ENCODE data around the gene PCSK6.

Gene PCSK6

DNA sequence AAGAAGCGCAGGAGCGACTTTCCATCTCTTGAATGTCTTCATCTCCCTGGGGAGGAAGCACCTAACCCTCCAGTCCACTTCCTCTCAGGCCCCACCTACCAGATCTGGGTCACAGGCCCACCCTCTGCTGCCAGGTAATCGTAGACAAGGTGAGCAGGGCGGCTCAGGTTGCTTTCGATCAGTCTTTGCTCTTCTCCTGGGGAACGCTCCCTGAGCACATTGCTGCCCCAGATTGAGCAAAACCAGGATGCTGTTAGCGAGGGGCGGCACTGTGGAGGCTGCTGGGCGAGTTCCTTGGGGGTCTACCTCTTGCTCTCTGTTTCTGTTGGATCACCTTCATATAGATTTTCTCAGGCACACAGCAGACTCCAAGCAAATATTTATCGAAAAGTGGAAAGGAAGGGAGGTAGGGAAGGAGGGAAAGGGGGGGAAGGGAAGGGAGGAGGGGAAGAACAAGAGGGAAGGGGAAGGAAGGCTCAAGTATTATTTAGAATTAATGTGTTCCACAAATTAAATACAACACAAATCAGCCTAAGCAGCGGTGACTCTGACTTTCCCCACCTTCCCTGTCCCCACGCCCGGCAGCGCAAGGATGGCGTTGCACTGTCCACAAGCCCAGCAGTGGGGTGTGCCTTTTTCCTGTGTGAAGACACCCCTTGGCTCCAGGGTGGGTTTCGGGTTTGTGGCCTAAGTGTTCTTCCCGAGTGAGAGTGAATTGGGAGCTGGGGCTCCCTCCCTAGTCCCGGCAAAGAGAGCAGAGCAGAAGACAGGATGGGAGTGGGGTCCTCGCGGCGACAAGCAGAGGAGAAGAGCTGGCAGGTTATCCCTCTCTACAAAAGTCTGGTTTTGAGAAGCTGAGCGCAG is 6.1 kb upstream of the PCSK6 start:
- ChIA-PET CTCF (interaction anchor here (1.5 to 1.7 kb wide), 2 partner anchors 146 to 206 kb away, joined by 4 to 5 read pairs; no protein-coding TSS in a partner anchor), POLR2A (no interaction called here)
- TF ChIP-seq, protein P1, sequence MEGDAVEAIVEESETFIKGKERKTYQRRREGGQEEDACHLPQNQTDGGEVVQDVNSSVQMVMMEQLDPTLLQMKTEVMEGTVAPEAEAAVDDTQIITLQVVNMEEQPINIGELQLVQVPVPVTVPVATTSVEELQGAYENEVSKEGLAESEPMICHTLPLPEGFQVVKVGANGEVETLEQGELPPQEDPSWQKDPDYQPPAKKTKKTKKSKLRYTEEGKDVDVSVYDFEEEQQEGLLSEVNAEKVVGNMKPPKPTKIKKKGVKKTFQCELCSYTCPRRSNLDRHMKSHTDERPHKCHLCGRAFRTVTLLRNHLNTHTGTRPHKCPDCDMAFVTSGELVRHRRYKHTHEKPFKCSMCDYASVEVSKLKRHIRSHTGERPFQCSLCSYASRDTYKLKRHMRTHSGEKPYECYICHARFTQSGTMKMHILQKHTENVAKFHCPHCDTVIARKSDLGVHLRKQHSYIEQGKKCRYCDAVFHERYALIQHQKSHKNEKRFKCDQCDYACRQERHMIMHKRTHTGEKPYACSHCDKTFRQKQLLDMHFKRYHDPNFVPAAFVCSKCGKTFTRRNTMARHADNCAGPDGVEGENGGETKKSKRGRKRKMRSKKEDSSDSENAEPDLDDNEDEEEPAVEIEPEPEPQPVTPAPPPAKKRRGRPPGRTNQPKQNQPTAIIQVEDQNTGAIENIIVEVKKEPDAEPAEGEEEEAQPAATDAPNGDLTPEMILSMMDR (IDR thresholded peaks at IDR 0.05; ENCODE audit: insufficient read depth, low read length, missing control alignments): no peak
- H3K4me3 ChIP-seq (ENCODE audit: low read depth, low read length): no peak overlapping the region
- DNase-seq (ENCODE audit: low read depth, low spot score): no peak

GRCh38 chr15:101494251-101494796 is 4.8 kb upstream of the PCSK6 start:
- DNase-seq (ENCODE audit: low read depth, low spot score): no peak
- ChIA-PET CTCF (interaction anchor here (1.5 kb wide), 1 partner anchor 147 kb away, joined by 5 read pairs; no protein-coding TSS in a partner anchor), POLR2A (no interaction called here)
- TF ChIP-seq, protein P1 (IDR thresholded peaks at IDR 0.05; ENCODE audit: insufficient read depth, low read length, missing control alignments): no peak
- H3K4me3 ChIP-seq (ENCODE audit: low read depth, low read length): no peak overlapping the region

DNA sequence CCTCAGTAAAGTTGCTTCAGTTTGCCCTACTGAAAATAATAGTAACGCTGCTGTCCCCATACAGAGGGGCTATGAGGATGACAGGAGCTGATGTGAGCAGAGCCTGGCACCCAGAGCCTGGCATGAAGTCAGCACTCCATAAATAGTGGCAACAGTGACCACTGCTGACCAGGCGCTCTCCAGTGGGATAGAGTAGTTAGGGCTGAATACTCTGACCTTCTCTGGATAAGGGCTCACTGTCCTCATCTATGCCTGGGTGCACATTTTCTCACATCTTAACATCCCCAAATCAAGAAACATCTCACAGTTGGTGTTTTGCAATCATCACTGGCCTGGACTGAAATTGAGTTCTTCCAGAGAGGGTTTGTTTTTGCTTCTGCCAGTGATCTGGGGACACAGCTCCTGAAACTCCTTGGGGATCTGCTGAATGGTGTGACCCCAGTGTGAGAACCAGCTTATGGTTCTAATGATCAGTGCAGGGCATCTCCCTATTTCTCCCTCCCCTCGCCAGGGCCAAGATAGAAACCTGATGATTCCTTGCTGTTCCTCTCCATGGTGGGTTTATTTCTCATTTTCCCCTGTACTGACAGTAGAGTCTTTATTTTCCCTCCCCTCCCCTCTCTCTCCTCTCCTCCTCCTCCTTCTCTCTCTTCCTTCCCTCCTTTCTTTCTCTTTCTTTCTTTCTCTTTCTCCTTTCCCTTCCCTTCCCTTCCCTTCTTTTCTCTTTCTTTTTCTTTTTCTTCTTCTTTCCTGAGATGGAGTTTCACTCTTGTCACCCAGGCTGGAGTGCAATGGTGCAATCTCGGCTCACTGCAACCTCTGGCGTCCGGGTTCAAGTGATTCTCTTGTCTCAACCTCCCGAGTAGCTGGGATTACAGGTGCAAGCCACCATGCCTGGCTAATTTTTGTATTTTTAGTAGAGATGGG is 3.5 kb upstream of the PCSK6 start:
- TF ChIP-seq, protein P1 (IDR thresholded peaks at IDR 0.05; ENCODE audit: insufficient read depth, low read length, missing control alignments): no peak
- H3K4me3 ChIP-seq (ENCODE audit: low read depth, low read length): no peak overlapping the region
- CTCF ChIA-PET: interaction anchor here (0.8 to 1.2 kb wide), 2 partner anchors 9 to 148 kb away, joined by 3 read pairs; no protein-coding TSS in a partner anchor
- no peak for DNase-seq (ENCODE audit: low read depth, low spot score)
- POLR2A ChIA-PET: no interaction called here

GRCh38 chr15:101491734-101492640 is 2.5 kb upstream of the PCSK6 start:
- H3K4me3 ChIP-seq (ENCODE audit: low read depth, low read length): no peak overlapping the region
- ChIA-PET CTCF (interaction anchor here (0.8 to 1.2 kb wide), 2 partner anchors 10 to 149 kb away, joined by 3 read pairs; no protein-coding TSS in a partner anchor), POLR2A (no interaction called here)
- TF ChIP-seq, protein P1 (IDR thresholded peaks at IDR 0.05; ENCODE audit: insufficient read depth, low read length, missing control alignments): no peak
- DNase-seq (ENCODE audit: low read depth, low spot score): no peak

- no peak for DNase-seq (ENCODE audit: low read depth, low spot score)
- ChIA-PET POLR2A (no interaction called here), CTCF (interaction anchor here (1.2 kb wide), 1 partner anchor 11 kb away, joined by 3 read pairs; no protein-coding TSS in a partner anchor)
- TF ChIP-seq, protein P1 (IDR thresholded peaks at IDR 0.05; ENCODE audit: insufficient read depth, low read length, missing control alignments): no peak
- H3K4me3 ChIP-seq (ENCODE audit: low read depth, low read length): no peak overlapping the region
These were observed 1.6 kb upstream of the PCSK6 start for GRCh38 chr15:101490922-101491733.

Data from AG04449 (cell line).